Endothelial cell of umbilical vein (primary cell): Measurements from ENCODE around the gene CAMTA1. TPM values are rescaled to one million over a fixed set of nuclear protein-coding genes. Genes with fewer than 3 reads are reported as not detected.

ENCODE experiments used
- BruUV-seq: library from RNA; stranded (reverse); fragments of 400-500 nt; replicated peaks from 2 replicates; lab custom pipeline; 2021; lab: Mats Ljungman, UMichigan
- CTCF ChIA-PET: fragments of 300-600, 350-600 bp; sonication (Branson Sonifier 250); formaldehyde crosslinking; loops from one replicate; lab custom pipeline; 2021; ENCODE audit warnings: antibody characterized with exemption, inconsistent platforms; lab: Charles Lee
- POLR2A ChIA-PET: fragments of 300-600, 350-600 bp; sonication (Branson Sonifier 250); formaldehyde crosslinking; loops from one replicate; lab custom pipeline; 2021; ENCODE audit warnings: antibody characterized with exemption, inconsistent platforms; lab: Charles Lee
- DNase-seq: peaks from one replicate; pipeline ENCODE4 v3.0.0-alpha.2; 2011; ENCODE audit warnings: low read depth, low spot score
- FAIRE-seq: peaks from 2 replicates; lab custom pipeline; 2011; peaks lifted over from hg19 to GRCh38; lab: Jason Lieb, UNC
- H2AFZ ChIP-seq: 2 replicates; pipeline ENCODE4 v1.6.0; 2012; ENCODE audit warnings: low read depth, low read length, control low read depth, inconsistent platforms
- H3K27ac ChIP-seq: 2 replicates; pipeline ENCODE4 v1.5.1; 2011; ENCODE audit warnings: low read depth, mild to moderate bottlenecking, control low read depth, low read length, moderate library complexity; ENCODE audit not compliant: insufficient read depth
- H3K27me3 ChIP-seq, 2 experiments: 2 replicates each; pipeline versions ENCODE4 v1.6.0 to v1.6.1; 2011; ENCODE audit warnings: low read length in 2 of 2, mixed read lengths in 1 of 2; ENCODE audit not compliant: control insufficient read depth in 2 of 2, insufficient read depth in 2 of 2
- H3K36me3 ChIP-seq, 2 experiments: 2 replicates in 1 of 2; 3 replicates in 1 of 2; pipeline ENCODE4 v1.5.1; 2011; ENCODE audit warnings: low read length in 2 of 2, mild to moderate bottlenecking in 1 of 2, moderate library complexity in 1 of 2; ENCODE audit not compliant: control insufficient read depth in 2 of 2, insufficient read depth in 2 of 2; ENCODE audit errors: extremely low read depth in 1 of 2
- H3K4me1 ChIP-seq: 3 replicates; pipeline ENCODE4 v1.5.1; 2011; ENCODE audit warnings: mild to moderate bottlenecking, low read length; ENCODE audit not compliant: control insufficient read depth, insufficient read depth; ENCODE audit errors: extremely low read depth
- H3K4me2 ChIP-seq: 2 replicates; pipeline ENCODE4 v1.6.1; 2011; ENCODE audit warnings: low read length, control low read depth, mixed read lengths; ENCODE audit not compliant: insufficient read depth
- H3K4me3 ChIP-seq, 3 experiments: fragments of 200-600 bp in 1 of 3; sonication (generic), shearing (Covaris generic) in 1 of 3; replicated peaks in 1 of 3; 2 replicates each; pipeline ENCODE4 v1.5.1; 2011 to 2016; ENCODE audit warnings: control low read depth in 3 of 3, low read length in 3 of 3, mild to moderate bottlenecking in 2 of 3, inconsistent platforms in 1 of 3, low read depth in 1 of 3, moderate library complexity in 1 of 3; ENCODE audit not compliant: insufficient read depth in 1 of 3
- H3K79me2 ChIP-seq: 2 replicates; pipeline ENCODE4 v1.6.0; 2012; ENCODE audit warnings: low read length, inconsistent platforms; ENCODE audit not compliant: control insufficient read depth, insufficient read depth
- H3K9ac ChIP-seq: replicated peaks from 2 replicates; pipeline ENCODE3; 2011; ENCODE audit warnings: low read length, control low read depth; ENCODE audit not compliant: insufficient read depth; ENCODE audit errors: extremely low read depth
- H3K9me1 ChIP-seq: replicated peaks from 3 replicates; pipeline ENCODE4 v1.6.0; 2011; ENCODE audit warnings: mild to moderate bottlenecking, low read length; ENCODE audit not compliant: control insufficient read depth, insufficient read depth; ENCODE audit errors: extremely low read depth
- H3K9me3 ChIP-seq: replicated peaks from 2 replicates; pipeline ENCODE4 v1.5.1; 2012; ENCODE audit warnings: low read length, inconsistent platforms; ENCODE audit not compliant: control insufficient read depth, insufficient read depth
- H4K20me1 ChIP-seq: replicated peaks from 2 replicates; pipeline ENCODE3; 2011; ENCODE audit warnings: mild to moderate bottlenecking, low read length; ENCODE audit not compliant: control insufficient read depth, insufficient read depth; ENCODE audit errors: extremely low read depth
- EZH2 ChIP-seq: IDR thresholded peaks from 2 replicates; pipeline ENCODE4 v1.6.1; 2012; ENCODE audit warnings: borderline replicate concordance, low read depth, mild to moderate bottlenecking, moderate library complexity, low read length, inconsistent platforms; ENCODE audit not compliant: severe bottlenecking
- FOS ChIP-seq: IDR thresholded peaks from 2 replicates; pipeline ENCODE4 v1.6.1; 2011; ENCODE audit warnings: mild to moderate bottlenecking, low read length, moderate library complexity, borderline replicate concordance; ENCODE audit not compliant: insufficient read depth
- GATA2 ChIP-seq: IDR thresholded peaks from 2 replicates; pipeline ENCODE4 v1.7.0; 2011; ENCODE audit warnings: low read depth, mild to moderate bottlenecking, moderate library complexity, mixed read lengths, low read length; ENCODE audit not compliant: insufficient read length, insufficient read depth
- JUN ChIP-seq: IDR thresholded peaks from 2 replicates; pipeline ENCODE4 v1.6.1; 2011; ENCODE audit warnings: borderline replicate concordance, low read depth; ENCODE audit not compliant: insufficient read length, insufficient read depth
- MYC ChIP-seq: IDR thresholded peaks from one replicate; pipeline ENCODE4 v1.6.1; 2011; ENCODE audit warnings: mild to moderate bottlenecking, low read depth, low read length
- POLR2A ChIP-seq: IDR thresholded peaks from 2 replicates; pipeline ENCODE4 v1.6.1; 2012; ENCODE audit warnings: low read depth, mild to moderate bottlenecking, control low read depth, low read length
- POLR2AphosphoS5 ChIP-seq: IDR thresholded peaks from 2 replicates; pipeline ENCODE4 v1.6.1; 2012; ENCODE audit warnings: low read depth, mild to moderate bottlenecking, control low read depth, low read length, moderate library complexity; ENCODE audit not compliant: insufficient read depth
- dilution Hi-C: fragments of 300-500 bp; cut with MboI; formaldehyde crosslinking; loops from one replicate; pipeline ENCODE4 v1.15.0; 2019; ENCODE audit warnings: low sequenced_read_pairs; ENCODE audit not compliant: extremely low pct_ligation_motif_present
- intact Hi-C: fragments of 100-400 bp; cut with micrococcal nuclease; formaldehyde crosslinking; loops from one replicate; pipeline ENCODE4 v1.10.0; 2022
- polyA plus RNA-seq, 4 experiments: library from polyadenylated mRNA; depleted of rRNA in 3 of 4; stranded (reverse) in 3 of 4; unstranded in 1 of 4; fragments of >200 nt; gene quantifications; 2 replicates each; pipeline versions ENCODE4 v1.2.1 to v1.2.3, GENCODE V29; 2011 to 2012; ENCODE audit warnings: missing spikeins in 1 of 4
- total RNA-seq: library from RNA; stranded (reverse); gene quantifications from 2 replicates; pipeline ENCODE4 v1.2.3, GENCODE V29; 2021
- TF ChIP-seq, protein P1 (sequence below), 2 donors: IDR thresholded peaks; 1 replicate in 1 of 2; 2 replicates in 1 of 2; pipeline ENCODE4 v1.5.1; 2011; ENCODE audit warnings: low read length in 2 of 2, mild to moderate bottlenecking in 2 of 2, moderate library complexity in 2 of 2, control low read depth in 1 of 2, inconsistent platforms in 1 of 2, low read depth in 1 of 2; ENCODE audit not compliant: insufficient read depth in 1 of 2; ENCODE audit errors: extremely low read depth in 1 of 2
- TF ChIP-seq, protein P2 (sequence below): IDR thresholded peaks from 2 replicates; pipeline ENCODE4 v1.6.1; 2011; ENCODE audit not compliant: insufficient read depth, insufficient read length

CAMTA1 gene
- total and polyA plus RNA-seq, 2 donors (not counting 3 experiments of a cell fraction or from before 2014, with no cell fraction given) = 50.8 to 92.7 TPM

DNA sequence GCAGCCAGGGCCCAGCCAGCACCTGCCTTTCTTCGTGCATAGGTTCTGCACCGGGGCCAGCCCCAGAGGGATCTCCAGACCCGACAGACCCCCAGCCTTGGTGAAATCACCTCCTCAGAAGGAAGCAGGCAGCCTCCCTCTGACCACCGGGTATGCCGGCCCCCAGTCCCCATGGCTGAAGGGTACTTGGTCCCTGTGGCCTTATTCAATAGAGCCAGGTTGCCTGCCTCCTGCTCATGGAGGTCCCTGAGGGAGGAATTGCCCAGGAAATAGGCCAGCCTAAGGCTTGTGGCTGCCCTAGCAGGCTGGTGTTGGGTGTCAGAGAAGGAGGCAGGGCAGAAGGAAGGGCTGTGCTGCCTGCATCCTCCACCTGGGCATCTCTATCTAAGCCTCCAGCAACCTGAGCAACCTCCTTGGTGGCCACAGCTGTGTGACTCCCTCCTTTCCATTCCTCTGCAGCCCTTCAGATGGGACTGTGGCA, 647.7 kb downstream of the CAMTA1 start:
- Histone ChIP-seq H3K9me3 (no peaks in the 10 kb centered on the region), H4K20me1 (no peaks in the 10 kb centered on the region), H3K9ac (no peak overlapping the region), H3K27me3 (no peaks in the 10 kb centered on the region), H3K4me1 (no peaks in the 10 kb centered on the region), H3K4me3 (no peak overlapping the region), H3K9me1 (no peaks in the 10 kb centered on the region), H3K79me2 (no peaks in the 10 kb centered on the region), H3K27ac (no peak overlapping the region), H3K4me2 (no peak overlapping the region), H3K36me3 (no peaks in the 10 kb centered on the region), H2AFZ (no peak overlapping the region)
- ChIA-PET POLR2A (no interaction called here), CTCF (no interaction called here)
- DNase-seq = no peak
- intact Hi-C loops (no loop called here), dilution Hi-C loops (no loop called here)
- TF ChIP-seq, protein P1, sequence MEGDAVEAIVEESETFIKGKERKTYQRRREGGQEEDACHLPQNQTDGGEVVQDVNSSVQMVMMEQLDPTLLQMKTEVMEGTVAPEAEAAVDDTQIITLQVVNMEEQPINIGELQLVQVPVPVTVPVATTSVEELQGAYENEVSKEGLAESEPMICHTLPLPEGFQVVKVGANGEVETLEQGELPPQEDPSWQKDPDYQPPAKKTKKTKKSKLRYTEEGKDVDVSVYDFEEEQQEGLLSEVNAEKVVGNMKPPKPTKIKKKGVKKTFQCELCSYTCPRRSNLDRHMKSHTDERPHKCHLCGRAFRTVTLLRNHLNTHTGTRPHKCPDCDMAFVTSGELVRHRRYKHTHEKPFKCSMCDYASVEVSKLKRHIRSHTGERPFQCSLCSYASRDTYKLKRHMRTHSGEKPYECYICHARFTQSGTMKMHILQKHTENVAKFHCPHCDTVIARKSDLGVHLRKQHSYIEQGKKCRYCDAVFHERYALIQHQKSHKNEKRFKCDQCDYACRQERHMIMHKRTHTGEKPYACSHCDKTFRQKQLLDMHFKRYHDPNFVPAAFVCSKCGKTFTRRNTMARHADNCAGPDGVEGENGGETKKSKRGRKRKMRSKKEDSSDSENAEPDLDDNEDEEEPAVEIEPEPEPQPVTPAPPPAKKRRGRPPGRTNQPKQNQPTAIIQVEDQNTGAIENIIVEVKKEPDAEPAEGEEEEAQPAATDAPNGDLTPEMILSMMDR (IDR thresholded peaks at IDR 0.05; ENCODE audit: extremely low read depth in 1 of 2, insufficient read depth in 1 of 2, low read depth in 1 of 2, low read length in 2 of 2) = no peak
- TF ChIP-seq FOS (no peak), POLR2A (no peak), MYC (no peak), GATA2 (no peak), POLR2AphosphoS5 (no peak), JUN (no peak), EZH2 (no peak)
- TF ChIP-seq, protein P2, sequence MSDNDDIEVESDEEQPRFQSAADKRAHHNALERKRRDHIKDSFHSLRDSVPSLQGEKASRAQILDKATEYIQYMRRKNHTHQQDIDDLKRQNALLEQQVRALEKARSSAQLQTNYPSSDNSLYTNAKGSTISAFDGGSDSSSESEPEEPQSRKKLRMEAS = no peak
- no peak for FAIRE-seq
- BruUV-seq = no TSS peak
